Hepatocyte (in vitro differentiated cells): ENCODE data around the gene CDH22.

Source experiments
- EZH2 ChIP-seq: fragments of 200-600 bp; sonication (generic); IDR thresholded peaks from 2 replicates; pipeline ENCODE4 v1.6.1; 2016; ENCODE audit warnings: antibody characterized with exemption, mild to moderate bottlenecking, borderline replicate concordance
- EZH2phosphoT487 ChIP-seq: fragments of 200-600 bp; sonication (generic); IDR thresholded peaks from one replicate; pipeline ENCODE4 v1.6.1; 2018; ENCODE audit warnings: antibody characterized with exemption, mild to moderate bottlenecking, low read depth, moderate library complexity; ENCODE audit not compliant: unreplicated experiment, severe bottlenecking
- TF ChIP-seq, protein P1 (sequence below): fragments of 200-600 bp; sonication (generic); IDR thresholded peaks from 2 replicates; pipeline ENCODE4 v1.5.1; 2016; ENCODE audit warnings: antibody characterized with exemption, mild to moderate bottlenecking; ENCODE audit not compliant: poor library complexity

- TF ChIP-seq, protein P1, sequence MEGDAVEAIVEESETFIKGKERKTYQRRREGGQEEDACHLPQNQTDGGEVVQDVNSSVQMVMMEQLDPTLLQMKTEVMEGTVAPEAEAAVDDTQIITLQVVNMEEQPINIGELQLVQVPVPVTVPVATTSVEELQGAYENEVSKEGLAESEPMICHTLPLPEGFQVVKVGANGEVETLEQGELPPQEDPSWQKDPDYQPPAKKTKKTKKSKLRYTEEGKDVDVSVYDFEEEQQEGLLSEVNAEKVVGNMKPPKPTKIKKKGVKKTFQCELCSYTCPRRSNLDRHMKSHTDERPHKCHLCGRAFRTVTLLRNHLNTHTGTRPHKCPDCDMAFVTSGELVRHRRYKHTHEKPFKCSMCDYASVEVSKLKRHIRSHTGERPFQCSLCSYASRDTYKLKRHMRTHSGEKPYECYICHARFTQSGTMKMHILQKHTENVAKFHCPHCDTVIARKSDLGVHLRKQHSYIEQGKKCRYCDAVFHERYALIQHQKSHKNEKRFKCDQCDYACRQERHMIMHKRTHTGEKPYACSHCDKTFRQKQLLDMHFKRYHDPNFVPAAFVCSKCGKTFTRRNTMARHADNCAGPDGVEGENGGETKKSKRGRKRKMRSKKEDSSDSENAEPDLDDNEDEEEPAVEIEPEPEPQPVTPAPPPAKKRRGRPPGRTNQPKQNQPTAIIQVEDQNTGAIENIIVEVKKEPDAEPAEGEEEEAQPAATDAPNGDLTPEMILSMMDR: no peak
- TF ChIP-seq EZH2 (no peak), EZH2phosphoT487 (no peak)
Measured at GRCh38 chr20:46158476-46158987, 149.8 kb downstream of the CDH22 start.
